Tibial artery (tissue), 4 donors: ENCODE measurements around the gene RAB28.

ENCODE experiments used
- DNase-seq, 2 donors: peaks; one replicate each; pipeline ENCODE4 v3.0.0-alpha.2; 2019
- H3K27ac ChIP-seq, 2 donors: fragments of 200-600 bp; sonication (generic) in 1 of 2; 1 replicate in 1 of 2; 2 replicates in 1 of 2; pipeline ENCODE4 v1.5.1; 2018 to 2019; ENCODE audit warnings: mild to moderate bottlenecking in 1 of 2
- H3K27me3 ChIP-seq, 2 donors: fragments of 200-600 bp; sonication (generic) in 1 of 2; one replicate each; pipeline versions ENCODE4 v1.5.1 to v1.6.0; 2016 to 2019
- H3K36me3 ChIP-seq, 3 donors: fragments of 200-600 bp; sonication (generic) in 2 of 3; one replicate each; pipeline ENCODE4 v1.5.1; 2016 to 2019; ENCODE audit warnings: mild to moderate bottlenecking in 2 of 3
- H3K4me1 ChIP-seq, 4 donors: fragments of 200-600 bp; sonication (generic) in 2 of 4; 1 replicate in 3 of 4; 2 replicates in 1 of 4; pipeline ENCODE4 v1.5.1; 2016 to 2019
- H3K4me3 ChIP-seq, 2 donors: fragments of 200-600 bp; sonication (generic) in 1 of 2; 1 replicate in 1 of 2; 2 replicates in 1 of 2; pipeline ENCODE4 v1.5.1; 2018 to 2019; ENCODE audit warnings: mild to moderate bottlenecking in 2 of 2
- H3K9me3 ChIP-seq, 3 donors: fragments of 200-600 bp; sonication (generic) in 1 of 3; one replicate each; pipeline ENCODE4 v1.5.1; 2016 to 2019
- intact Hi-C: fragments of 100-400 bp; cut with DNase I; formaldehyde crosslinking; loops from one replicate; pipeline ENCODE4 v1.15.0; 2023; ENCODE audit warnings: low total_unique reads
- TF ChIP-seq, protein P1 (sequence below), 2 experiments: fragments of 200-600 bp in 1 of 2; fragments of 450-650 bp in 1 of 2; IDR thresholded peaks; one replicate each; pipeline ENCODE4 v1.5.1; 2017 to 2019; ENCODE audit warnings: antibody characterized with exemption in 2 of 2, mild to moderate bottlenecking in 1 of 2, moderate library complexity in 1 of 2

Gene RAB28

GRCh38 chr4:13484122-13484748 lies at the start of gene RAB28:
RAB28 (minus strand) TSS chr4:13484340.
- Histone ChIP-seq H3K27ac (peak within 1 kb of the TSS; percentile 83 to 97), H3K4me1 (peaks cover 0 to 29% (median 15%) of the 10 kb centered on the region in 4 donors), H3K27me3 (no peaks in the 10 kb centered on the region), H3K36me3 (no peaks in the 10 kb centered on the region), H3K4me3 (peak within 1 kb of the TSS; percentile 69 to 89), H3K9me3 (peaks cover 0 to 4% (median 0%) of the 10 kb centered on the region in 3 donors)
- peak; percentile 94 to 96 for DNase-seq
- intact Hi-C loops, result loop anchor here (10.0 kb wide), 1 partner anchor 141 kb away; the partner anchor contains the start of gene BOD1L1
- TF ChIP-seq, protein P1, sequence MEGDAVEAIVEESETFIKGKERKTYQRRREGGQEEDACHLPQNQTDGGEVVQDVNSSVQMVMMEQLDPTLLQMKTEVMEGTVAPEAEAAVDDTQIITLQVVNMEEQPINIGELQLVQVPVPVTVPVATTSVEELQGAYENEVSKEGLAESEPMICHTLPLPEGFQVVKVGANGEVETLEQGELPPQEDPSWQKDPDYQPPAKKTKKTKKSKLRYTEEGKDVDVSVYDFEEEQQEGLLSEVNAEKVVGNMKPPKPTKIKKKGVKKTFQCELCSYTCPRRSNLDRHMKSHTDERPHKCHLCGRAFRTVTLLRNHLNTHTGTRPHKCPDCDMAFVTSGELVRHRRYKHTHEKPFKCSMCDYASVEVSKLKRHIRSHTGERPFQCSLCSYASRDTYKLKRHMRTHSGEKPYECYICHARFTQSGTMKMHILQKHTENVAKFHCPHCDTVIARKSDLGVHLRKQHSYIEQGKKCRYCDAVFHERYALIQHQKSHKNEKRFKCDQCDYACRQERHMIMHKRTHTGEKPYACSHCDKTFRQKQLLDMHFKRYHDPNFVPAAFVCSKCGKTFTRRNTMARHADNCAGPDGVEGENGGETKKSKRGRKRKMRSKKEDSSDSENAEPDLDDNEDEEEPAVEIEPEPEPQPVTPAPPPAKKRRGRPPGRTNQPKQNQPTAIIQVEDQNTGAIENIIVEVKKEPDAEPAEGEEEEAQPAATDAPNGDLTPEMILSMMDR (IDR thresholded peaks at IDR 0.05), result no peak

DNA sequence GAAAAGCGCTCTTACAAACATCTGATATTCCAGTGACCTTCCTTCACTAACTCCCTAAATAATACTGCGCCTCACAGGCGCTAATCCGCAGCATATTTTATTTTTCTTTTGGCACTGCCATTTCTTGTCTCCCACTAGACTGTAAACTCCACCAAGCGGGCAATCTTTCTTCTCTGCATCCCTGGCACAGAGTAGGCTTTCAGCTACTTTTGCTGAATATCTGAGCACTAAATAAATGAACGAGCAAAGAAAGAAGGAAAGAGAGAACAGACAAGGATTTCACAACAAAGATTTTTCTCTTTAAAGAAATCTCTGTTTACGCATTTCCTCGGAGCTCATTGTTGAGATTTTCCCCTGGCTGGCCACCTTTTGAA lies 47.5 kb upstream of the RAB28 start:
- Histone ChIP-seq H3K27me3 (peaks cover 6 to 98% of the 10 kb centered on the region in 2 donors), H3K4me3 (no peak overlapping the region), H3K4me1 (peaks cover 0 to 23% (median 16%) of the 10 kb centered on the region in 4 donors), H3K9me3 (no peaks in the 10 kb centered on the region), H3K27ac (no peak overlapping the region), H3K36me3 (no peaks in the 10 kb centered on the region)
- DNase-seq, result no peak
- TF ChIP-seq, protein P1 (IDR thresholded peaks at IDR 0.05), result no peak
- intact Hi-C loops, result no loop called here

GRCh38 chr4:13530823-13531624 lies 46.9 kb upstream of the RAB28 start:
- no peaks in the 10 kb centered on the region for H3K36me3 ChIP-seq
- peaks cover 6 to 98% of the 10 kb centered on the region in 2 donors for H3K27me3 ChIP-seq
- H3K4me3 ChIP-seq, result no peak overlapping the region
- no peak for DNase-seq
- intact Hi-C loops, result no loop called here
- TF ChIP-seq, protein P1 (IDR thresholded peaks at IDR 0.05), result no peak
- no peak overlapping the region for H3K27ac ChIP-seq
- peaks cover 0 to 23% (median 16%) of the 10 kb centered on the region in 4 donors for H3K4me1 ChIP-seq
- H3K9me3 ChIP-seq, result no peaks in the 10 kb centered on the region

- Histone ChIP-seq H3K27me3 (peaks cover 6 to 98% of the 10 kb centered on the region in 2 donors), H3K27ac (no peak overlapping the region), H3K9me3 (peaks cover 0 to 10% (median 8%) of the 10 kb centered on the region in 3 donors), H3K4me3 (no peak overlapping the region), H3K4me1 (peaks cover 0 to 20% (median 16%) of the 10 kb centered on the region in 4 donors), H3K36me3 (no peaks in the 10 kb centered on the region)
- TF ChIP-seq, protein P1 (IDR thresholded peaks at IDR 0.05), result no peak
- no peak for DNase-seq
- intact Hi-C loops, result no loop called here
Measured at GRCh38 chr4:13529128-13529919, 45.2 kb upstream of the RAB28 start.

- H3K4me3 ChIP-seq, result no peak overlapping the region
Measured at GRCh38 chr4:13528821-13529127, 44.6 kb upstream of the RAB28 start.

More at GRCh38 chr4:13528821-13529127, 44.6 kb upstream of the RAB28 start:
- intact Hi-C loops, result no loop called here
- peaks cover 0 to 20% (median 16%) of the 10 kb centered on the region in 4 donors for H3K4me1 ChIP-seq
- H3K27ac ChIP-seq, result no peak overlapping the region
- peaks cover 0 to 3% (median 0%) of the 10 kb centered on the region in 3 donors for H3K36me3 ChIP-seq
- peaks cover 6 to 98% of the 10 kb centered on the region in 2 donors for H3K27me3 ChIP-seq
- TF ChIP-seq, protein P1 (IDR thresholded peaks at IDR 0.05), result no peak
- no peak for DNase-seq
- peaks cover 0 to 15% (median 13%) of the 10 kb centered on the region in 3 donors for H3K9me3 ChIP-seq
